Measurements from ENCODE around the gene SINHCAF.
A peak's percentile ranks its signal among the peaks of the same experiment; 100 is the strongest.

The SINHCAF gene

GRCh38 chr12:31301311-31301710 is 24.6 kb downstream of the SINHCAF start:
- TF ChIP-seq POLR2AphosphoS5 (IDR thresholded peaks at IDR 0.05; ENCODE audit: low read depth, low read length) (no peak), POLR2A (IDR thresholded peaks at IDR 0.05; ENCODE audit: low read depth, low read length) (no peak), TAF1 (IDR thresholded peaks at IDR 0.05; ENCODE audit: borderline replicate concordance, low read depth, low read length) (no peak)
- DNase-seq (ENCODE audit: insufficient read length): no peak
- no peak for FAIRE-seq

GRCh38 chr12:31300783-31301182 is 25.2 kb downstream of the SINHCAF start:
- DNase-seq (ENCODE audit: insufficient read length) (no peak), FAIRE-seq (peak; percentile 69)
- no peak for TF ChIP-seq POLR2AphosphoS5 (IDR thresholded peaks at IDR 0.05; ENCODE audit: low read depth, low read length)
- TF ChIP-seq POLR2A (IDR thresholded peaks at IDR 0.05; ENCODE audit: low read depth, low read length): no peak
- TF ChIP-seq TAF1 (IDR thresholded peaks at IDR 0.05; ENCODE audit: borderline replicate concordance, low read depth, low read length): no peak

- FAIRE-seq (no peak), DNase-seq (ENCODE audit: insufficient read length) (no peak)
- TF ChIP-seq POLR2AphosphoS5 (IDR thresholded peaks at IDR 0.05; ENCODE audit: low read depth, low read length) (no peak), TAF1 (IDR thresholded peaks at IDR 0.05; ENCODE audit: borderline replicate concordance, low read depth, low read length) (no peak), POLR2A (IDR thresholded peaks at IDR 0.05; ENCODE audit: low read depth, low read length) (no peak)
These were observed 25.6 kb downstream of the SINHCAF start for GRCh38 chr12:31300341-31300740.

GRCh38 chr12:31298922-31299321 is 27.0 kb downstream of the SINHCAF start:
- FAIRE-seq (peak; percentile 84), DNase-seq (ENCODE audit: insufficient read length) (no peak)
- no peak for TF ChIP-seq POLR2AphosphoS5 (IDR thresholded peaks at IDR 0.05; ENCODE audit: low read depth, low read length)
- TF ChIP-seq TAF1 (IDR thresholded peaks at IDR 0.05; ENCODE audit: borderline replicate concordance, low read depth, low read length): no peak
- no peak for TF ChIP-seq POLR2A (IDR thresholded peaks at IDR 0.05; ENCODE audit: low read depth, low read length)

- FAIRE-seq (no peak), DNase-seq (ENCODE audit: insufficient read length) (no peak)
- TF ChIP-seq POLR2AphosphoS5 (IDR thresholded peaks at IDR 0.05; ENCODE audit: low read depth, low read length) (no peak), POLR2A (IDR thresholded peaks at IDR 0.05; ENCODE audit: low read depth, low read length) (no peak)
These were observed 27.4 kb downstream of the SINHCAF start for GRCh38 chr12:31298515-31298910.

- TF ChIP-seq POLR2AphosphoS5 (IDR thresholded peaks at IDR 0.05; ENCODE audit: low read depth, low read length) (no peak), TAF1 (IDR thresholded peaks at IDR 0.05; ENCODE audit: borderline replicate concordance, low read depth, low read length) (no peak), POLR2A (IDR thresholded peaks at IDR 0.05; ENCODE audit: low read depth, low read length) (no peak)
- DNase-seq (ENCODE audit: insufficient read length) (no peak), FAIRE-seq (peak; percentile 93)
These were observed 28.1 kb downstream of the SINHCAF start for GRCh38 chr12:31297572-31298514.

GRCh38 chr12:31289441-31289840 is 36.5 kb downstream of the SINHCAF start:
- FAIRE-seq (no peak), DNase-seq (ENCODE audit: insufficient read length) (no peak)
- no peak for TF ChIP-seq POLR2A (IDR thresholded peaks at IDR 0.05; ENCODE audit: low read depth, low read length)
- no peak for TF ChIP-seq TAF1 (IDR thresholded peaks at IDR 0.05; ENCODE audit: borderline replicate concordance, low read depth, low read length)
- TF ChIP-seq POLR2AphosphoS5 (IDR thresholded peaks at IDR 0.05; ENCODE audit: low read depth, low read length): no peak

- FAIRE-seq (no peak), DNase-seq (ENCODE audit: insufficient read length) (no peak)
- TF ChIP-seq POLR2AphosphoS5 (IDR thresholded peaks at IDR 0.05; ENCODE audit: low read depth, low read length) (no peak), TAF1 (IDR thresholded peaks at IDR 0.05; ENCODE audit: borderline replicate concordance, low read depth, low read length) (no peak), POLR2A (IDR thresholded peaks at IDR 0.05; ENCODE audit: low read depth, low read length) (no peak)
These were observed 37.6 kb downstream of the SINHCAF start for GRCh38 chr12:31288381-31288780.

- no peak for TF ChIP-seq TAF1 (IDR thresholded peaks at IDR 0.05; ENCODE audit: borderline replicate concordance, low read depth, low read length)
- DNase-seq (ENCODE audit: insufficient read length) (no peak), FAIRE-seq (no peak)
These were observed 45.8 kb downstream of the SINHCAF start for GRCh38 chr12:31280183-31280582.

GRCh38 chr12:31279390-31279924 is 46.5 kb downstream of the SINHCAF start:
- FAIRE-seq: no peak
- 0 out of 2 replicates have a peak, but pooled peaks have one; percentile 18 for TF ChIP-seq POLR2A (IDR thresholded peaks at IDR 0.05; ENCODE audit: low read depth, low read length)
- TF ChIP-seq POLR2AphosphoS5 (IDR thresholded peaks at IDR 0.05; ENCODE audit: low read depth, low read length): peak; percentile 52; the same call in 1 of the 2 replicates
- TF ChIP-seq TAF1 (IDR thresholded peaks at IDR 0.05; ENCODE audit: borderline replicate concordance, low read depth, low read length): no peak

GRCh38 chr12:31278832-31279231 is 47.1 kb downstream of the SINHCAF start:
- FAIRE-seq: no peak
- TF ChIP-seq POLR2AphosphoS5 (IDR thresholded peaks at IDR 0.05; ENCODE audit: low read depth, low read length) (no peak), TAF1 (IDR thresholded peaks at IDR 0.05; ENCODE audit: borderline replicate concordance, low read depth, low read length) (no peak), POLR2A (IDR thresholded peaks at IDR 0.05; ENCODE audit: low read depth, low read length) (no peak)
- DNase-seq (ENCODE audit: insufficient read length): no peak

More at GRCh38 chr12:31279390-31279924, 46.5 kb downstream of the SINHCAF start:
- DNase-seq (ENCODE audit: insufficient read length): no peak

GRCh38 chr12:31278424-31278823 is 47.5 kb downstream of the SINHCAF start:
- no peak for TF ChIP-seq TAF1 (IDR thresholded peaks at IDR 0.05; ENCODE audit: borderline replicate concordance, low read depth, low read length)
- no peak for TF ChIP-seq POLR2A (IDR thresholded peaks at IDR 0.05; ENCODE audit: low read depth, low read length)
- TF ChIP-seq POLR2AphosphoS5 (IDR thresholded peaks at IDR 0.05; ENCODE audit: low read depth, low read length): no peak
- FAIRE-seq (no peak), DNase-seq (ENCODE audit: insufficient read length) (no peak)

Measured in GM12892 (cell line).